ENCODE data around the gene COL4A1.

DNA sequence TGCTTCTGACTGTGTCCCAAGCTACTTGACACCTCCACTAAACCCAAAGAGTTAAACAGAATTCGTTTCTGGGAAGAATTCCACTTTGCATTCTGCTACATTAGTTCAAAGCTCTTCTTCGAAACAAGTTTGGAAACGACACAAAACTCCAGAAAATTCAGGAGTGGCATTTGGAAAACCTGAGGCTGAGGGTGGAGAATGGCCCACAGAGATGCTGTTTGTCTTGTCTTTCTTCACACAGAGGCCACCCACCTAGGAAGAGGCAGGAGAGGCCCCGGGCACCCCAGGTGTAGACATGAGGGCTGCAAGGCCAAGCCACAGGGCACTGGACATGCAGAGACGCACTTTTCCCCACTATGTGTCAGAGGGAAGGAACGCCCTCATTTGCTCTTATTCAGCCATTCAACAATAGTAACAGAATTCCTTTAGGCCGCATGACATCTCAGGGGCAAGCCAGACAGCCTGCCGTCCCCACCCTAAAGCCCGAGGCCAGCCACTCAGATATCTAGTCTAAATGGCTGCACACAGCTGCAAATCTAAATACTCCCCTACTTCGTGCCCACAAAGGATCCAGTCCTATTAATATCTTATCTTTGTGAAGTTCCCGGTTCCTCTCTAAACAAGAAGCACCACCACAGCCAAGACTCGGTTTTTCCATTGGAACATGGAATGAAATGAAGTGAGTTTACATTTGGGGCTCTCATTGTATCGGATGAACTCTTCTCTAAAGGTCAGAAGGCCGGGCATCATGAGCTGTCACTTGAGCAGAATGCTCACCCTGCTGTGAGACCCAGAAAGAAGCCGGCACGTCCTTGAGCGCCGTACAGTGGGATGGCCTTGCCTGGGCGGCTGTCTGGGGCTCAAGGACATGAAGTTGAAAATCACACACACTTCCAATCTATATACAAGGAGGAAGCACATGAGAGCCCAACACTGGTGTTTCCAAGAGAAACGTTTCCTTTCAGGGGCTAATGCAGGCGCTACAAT, 19.8 kb downstream of the COL4A1 start:
- TF ChIP-seq CTCF (IDR thresholded peaks at IDR 0.05; ENCODE audit: insufficient read depth, low read depth, low read length) (no peak), EZH2 (IDR thresholded peaks at IDR 0.05; ENCODE audit: insufficient read depth, low read length) (no peak)
